Transverse colon (tissue), 4 donors: ENCODE results near the gene PDF. TPM values are rescaled to one million over a fixed set of nuclear protein-coding genes. Genes with fewer than 3 reads are reported as not detected.
A peak's percentile ranks its signal among the peaks of the same experiment; 100 is the strongest.
"Not testable (repeated sequence)": the region's sequence is repeated elsewhere in the genome, so short reads cannot be mapped to it uniquely, and the experiment has no call there.

Experiments used
- DNase-seq: peaks from one replicate; pipeline ENCODE4 v3.0.0-alpha.2; 2019
- H3K27ac ChIP-seq, 4 donors: fragments of 200-600 bp; sonication (generic); 2 replicates each; pipeline ENCODE4 v1.5.1; 2016 to 2018; ENCODE audit warnings: inconsistent platforms in 4 of 4
- H3K27me3 ChIP-seq: fragments of 200-600 bp; sonication (generic); 2 replicates; pipeline ENCODE4 v1.5.1; 2017; ENCODE audit warnings: inconsistent platforms
- H3K36me3 ChIP-seq, 4 donors: fragments of 200-600 bp; sonication (generic); 2 replicates each; pipeline ENCODE4 v1.5.1; 2017 to 2019; ENCODE audit warnings: inconsistent platforms in 4 of 4
- H3K4me1 ChIP-seq, 4 donors: fragments of 200-600 bp; sonication (generic); 2 replicates each; pipeline ENCODE4 v1.5.1; 2017 to 2020; ENCODE audit warnings: inconsistent platforms in 4 of 4
- H3K4me3 ChIP-seq, 4 donors: fragments of 200-600 bp; sonication (generic); 1 replicate in 1 of 4; 2 replicates in 3 of 4; pipeline versions ENCODE4 v1.5.1 to v1.6.1; 2017 to 2019; ENCODE audit warnings: inconsistent platforms in 4 of 4
- H3K9me3 ChIP-seq, 2 donors: fragments of 200-600 bp; sonication (generic); 2 replicates each; pipeline ENCODE4 v1.5.1; 2017 to 2019; ENCODE audit warnings: inconsistent platforms in 2 of 2
- EP300 ChIP-seq: sonication (generic); formaldehyde crosslinking; IDR thresholded peaks from one replicate; pipeline ENCODE4 v1.6.1; 2017; ENCODE audit warnings: antibody characterized with exemption, low read depth
- POLR2A ChIP-seq: fragments of 450-650 bp; IDR thresholded peaks from one replicate; pipeline ENCODE4 v1.6.1; 2016; ENCODE audit warnings: antibody characterized with exemption, mild to moderate bottlenecking, moderate library complexity
- POLR2AphosphoS5 ChIP-seq, 3 donors: sonication (generic); formaldehyde crosslinking; IDR thresholded peaks; one replicate each; pipeline ENCODE4 v1.6.1; 2016; ENCODE audit warnings: antibody characterized with exemption in 3 of 3
- WGBS, 2 donors: methylation state at CpG; one replicate each; pipeline ENCODE4 v1.1.5; 2018; ENCODE audit warnings: low coverage in 1 of 2; 5-methylcytosine and 5-hydroxymethylcytosine counted together
- in situ Hi-C, 4 donors: fragments of 200-750 bp; cut with MboI; loops; one replicate each; pipeline versions ENCODE4 v1.15.0 to v1.15.1; 2017; ENCODE audit warnings: low sequenced_read_pairs in 3 of 4, low pct_ligation_motif_present in 1 of 4, low pct_unique_long_range_greater_than_20kb in 1 of 4
- intact Hi-C: fragments of 100-400 bp; cut with DNase I; formaldehyde crosslinking; loops from one replicate; pipeline ENCODE4 v1.15.1; 2023; ENCODE audit warnings: low total_unique reads
- total RNA-seq, 4 donors: library from RNA; depleted of rRNA; stranded (reverse); fragments of >200 nt; gene quantifications; one replicate each; pipeline ENCODE4 v1.1.0, GENCODE V29; 2016
- TF ChIP-seq, protein P1 (sequence below), 5 experiments: fragments of 200-600 bp in 3 of 5; fragments of 450-650 bp in 2 of 5; sonication (generic) in 3 of 5; IDR thresholded peaks; 1 replicate in 2 of 5; 2 replicates in 3 of 5; pipeline ENCODE4 v1.5.1; 2016 to 2017; ENCODE audit warnings: antibody characterized with exemption in 5 of 5, inconsistent platforms in 3 of 5, mild to moderate bottlenecking in 2 of 5, moderate library complexity in 1 of 5

Gene PDF
- total RNA-seq, 4 donors from 2014 or later: 2.2 to 19.5 (median 8.8) TPM

DNA sequence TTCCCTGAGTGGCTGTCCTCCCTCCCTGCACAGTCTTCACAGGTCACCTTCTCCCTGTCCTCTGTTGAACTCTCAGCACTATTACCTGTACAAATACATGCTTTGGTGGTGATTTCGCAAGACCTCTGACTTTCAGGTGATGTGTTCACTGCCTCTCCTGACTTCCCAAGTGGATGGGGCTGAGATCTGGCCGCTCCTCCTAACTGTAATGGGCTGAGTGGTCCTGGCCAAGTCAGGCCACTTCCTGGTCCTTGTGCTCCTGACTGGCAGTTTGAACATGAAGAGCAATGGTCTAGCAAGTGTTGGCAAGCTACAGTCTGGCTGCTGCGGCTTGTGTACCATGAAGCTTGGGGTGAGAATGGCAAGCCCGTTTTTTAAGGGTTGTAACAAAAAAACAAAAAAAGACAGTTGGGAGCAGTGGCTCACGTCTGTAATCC is 32.9 kb upstream of the PDF start:
- Histone ChIP-seq H3K27me3 (no peaks in the 10 kb centered on the region), H3K27ac (no peak overlapping the region), H3K4me3 (no peak overlapping the region), H3K4me1 (no peaks in the 10 kb centered on the region), H3K36me3 (peaks cover 0 to 41% (median 13%) of the 10 kb centered on the region in 4 donors), H3K9me3 (no peaks in the 10 kb centered on the region)
- in situ Hi-C loops: no loop called here
- TF ChIP-seq EP300: no peak
- TF ChIP-seq POLR2AphosphoS5 (IDR thresholded peaks at IDR 0.05): no peak
- no peak for TF ChIP-seq POLR2A
- TF ChIP-seq, protein P1, sequence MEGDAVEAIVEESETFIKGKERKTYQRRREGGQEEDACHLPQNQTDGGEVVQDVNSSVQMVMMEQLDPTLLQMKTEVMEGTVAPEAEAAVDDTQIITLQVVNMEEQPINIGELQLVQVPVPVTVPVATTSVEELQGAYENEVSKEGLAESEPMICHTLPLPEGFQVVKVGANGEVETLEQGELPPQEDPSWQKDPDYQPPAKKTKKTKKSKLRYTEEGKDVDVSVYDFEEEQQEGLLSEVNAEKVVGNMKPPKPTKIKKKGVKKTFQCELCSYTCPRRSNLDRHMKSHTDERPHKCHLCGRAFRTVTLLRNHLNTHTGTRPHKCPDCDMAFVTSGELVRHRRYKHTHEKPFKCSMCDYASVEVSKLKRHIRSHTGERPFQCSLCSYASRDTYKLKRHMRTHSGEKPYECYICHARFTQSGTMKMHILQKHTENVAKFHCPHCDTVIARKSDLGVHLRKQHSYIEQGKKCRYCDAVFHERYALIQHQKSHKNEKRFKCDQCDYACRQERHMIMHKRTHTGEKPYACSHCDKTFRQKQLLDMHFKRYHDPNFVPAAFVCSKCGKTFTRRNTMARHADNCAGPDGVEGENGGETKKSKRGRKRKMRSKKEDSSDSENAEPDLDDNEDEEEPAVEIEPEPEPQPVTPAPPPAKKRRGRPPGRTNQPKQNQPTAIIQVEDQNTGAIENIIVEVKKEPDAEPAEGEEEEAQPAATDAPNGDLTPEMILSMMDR (IDR thresholded peaks at IDR 0.05): no peak
- 85% methylated on average over 5 of the region's 5 CpGs; no CpG with 5 or more reads in 1 of the 2 donors for WGBS, 2 donors
- no peak for DNase-seq
- intact Hi-C loops: no loop called here

DNA sequence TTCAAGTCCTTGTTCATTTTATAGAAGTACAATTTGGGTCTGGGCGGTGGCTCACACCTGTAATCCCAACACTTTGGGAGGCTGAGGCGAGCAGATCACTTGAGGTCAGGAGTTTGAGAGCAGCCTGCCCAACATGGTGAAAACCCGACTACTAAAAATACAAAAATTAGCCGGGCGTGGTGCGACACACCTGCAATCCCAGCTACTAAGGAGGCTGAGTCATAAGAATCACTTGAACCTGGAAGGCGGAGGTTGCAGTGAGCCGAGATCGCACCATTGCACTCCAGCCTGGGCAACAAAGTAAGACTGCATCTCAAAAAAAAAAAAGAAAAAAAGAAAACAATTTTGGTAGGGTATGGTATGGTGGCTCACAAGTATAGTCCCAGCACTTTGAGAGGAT is 29.7 kb upstream of the PDF start:
- H3K27ac ChIP-seq, DNase-seq, H3K27me3 ChIP-seq, in situ Hi-C loops, H3K9me3 ChIP-seq, intact Hi-C loops, H3K4me1 ChIP-seq, H3K4me3 ChIP-seq: not testable (repeated sequence)
- WGBS, 2 donors: 85 to 95% methylated on average over 4 to 9 of the region's 9 CpGs
- H3K36me3 ChIP-seq: peaks cover 0 to 28% (median 8%) of the 10 kb centered on the region in 4 donors

DNA sequence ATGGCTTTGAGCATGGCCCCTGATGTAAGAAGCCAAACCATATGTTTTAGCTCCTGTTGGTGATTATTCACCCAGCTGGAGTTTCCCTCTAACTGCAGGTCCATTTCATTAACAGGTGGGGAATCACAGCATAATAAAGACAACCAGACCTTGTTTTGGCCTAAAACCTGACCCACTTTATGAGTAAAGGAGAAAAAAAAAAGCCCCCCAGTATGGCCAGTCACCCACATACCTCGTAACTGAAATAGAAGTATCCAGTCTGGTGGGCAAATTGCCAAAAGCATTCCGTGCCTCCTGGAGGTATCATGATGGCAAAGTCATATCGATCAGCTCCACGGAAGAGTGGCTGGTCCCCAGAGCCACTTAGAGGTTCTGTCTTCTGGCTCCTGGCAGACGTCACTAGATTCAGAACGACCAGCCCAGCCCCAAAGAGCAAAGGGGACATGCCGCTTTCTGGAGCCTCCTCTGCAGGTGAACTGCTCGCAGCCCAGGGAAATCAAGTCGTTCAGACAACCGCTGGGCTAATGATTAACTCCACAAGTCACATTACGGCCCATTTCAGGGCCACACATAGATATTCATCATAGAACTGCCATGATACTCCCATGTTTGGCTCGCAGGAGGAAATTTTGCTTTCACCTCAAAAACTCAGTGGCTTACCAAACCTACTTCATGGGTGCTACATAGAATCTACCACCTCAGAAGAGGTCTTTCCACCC is 21.1 kb upstream of the PDF start, which contains the start of gene TMED6:
Gene TMED6, minus strand, starts transcription at position 478 of the 719 bp plus-strand sequence. Its CDS starts 33 bp downstream, at position 445.
- H3K27me3 ChIP-seq: no peaks in the 10 kb centered on the region
- peak within 1 kb of the TSS in 3 of 4 donors; percentile 8 to 26 (median 12) for H3K4me3 ChIP-seq
- H3K4me1 ChIP-seq: peaks cover 0 to 7% (median 2%) of the 10 kb centered on the region in 4 donors
- peak within 1 kb of the TSS; percentile 65 to 70 (median 67) for H3K27ac ChIP-seq
- DNase-seq: peak; percentile 77
- intact Hi-C loops: no loop called here
- TF ChIP-seq EP300 (no peak), POLR2AphosphoS5 (IDR thresholded peaks at IDR 0.05) (peak in 1 of 3 donors; percentile 12), POLR2A (peak; percentile 15)
- TF ChIP-seq, protein P1 (IDR thresholded peaks at IDR 0.05): no peak
- in situ Hi-C loops: no loop called here
- peaks cover 0 to 13% (median 5%) of the 10 kb centered on the region in 4 donors for H3K36me3 ChIP-seq
- 47% methylated on average over 12 of the region's 12 CpGs; no CpG with 5 or more reads in 1 of the 2 donors for WGBS, 2 donors
- no peaks in the 10 kb centered on the region for H3K9me3 ChIP-seq

DNA sequence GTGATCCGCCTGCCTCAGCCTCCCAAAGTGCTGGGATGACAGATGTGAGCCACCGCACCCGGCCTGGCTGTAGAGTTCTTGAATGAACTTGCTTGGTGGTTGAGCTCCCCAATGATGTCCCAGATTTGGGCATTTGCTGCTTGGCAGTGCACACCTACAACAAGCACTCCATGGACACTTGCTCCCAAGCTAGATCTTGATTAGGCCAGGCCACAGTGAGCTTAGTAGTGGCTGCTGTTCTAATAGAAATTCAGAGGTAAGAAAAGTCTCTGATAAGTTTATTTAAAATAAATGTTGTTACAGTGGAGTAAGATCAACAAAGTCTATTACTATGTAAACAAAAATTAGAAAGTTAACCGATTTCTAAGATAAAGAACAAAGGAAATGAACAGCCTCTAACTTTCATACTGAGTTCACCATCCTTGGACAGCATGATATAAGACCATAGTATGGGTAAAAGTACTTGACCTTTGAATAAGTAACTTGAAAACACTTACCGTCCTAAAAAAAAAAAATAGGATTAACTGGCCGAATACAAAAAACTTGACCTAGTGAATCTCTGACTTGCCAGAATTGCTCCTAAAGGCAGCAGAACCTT is 20.2 kb upstream of the PDF start:
- WGBS, 2 donors: 37 to 71% methylated on average over 2 to 6 of the region's 6 CpGs
- Histone ChIP-seq H3K27me3 (no peaks in the 10 kb centered on the region), H3K4me1 (peaks cover 0 to 7% (median 2%) of the 10 kb centered on the region in 4 donors), H3K9me3 (no peaks in the 10 kb centered on the region), H3K36me3 (peaks cover 0 to 5% (median 1%) of the 10 kb centered on the region in 4 donors), H3K4me3 (no peak overlapping the region), H3K27ac (peak overlapping the region in 3 of 4 donors; percentile 66 to 70 (median 68))
- DNase-seq: no peak
- intact Hi-C loops: no loop called here
- no peak for TF ChIP-seq POLR2AphosphoS5 (IDR thresholded peaks at IDR 0.05)
- TF ChIP-seq POLR2A: no peak
- TF ChIP-seq, protein P1 (IDR thresholded peaks at IDR 0.05): no peak
- no peak for TF ChIP-seq EP300
- in situ Hi-C loops: no loop called here
